Measurements from ENCODE around the gene BRD3OS. TPM values are rescaled to one million over a fixed set of nuclear protein-coding genes. Genes with fewer than 3 reads are reported as not detected.

BRD3OS gene
- total and polyA plus RNA-seq, 2 of the 4 experiments (the other 2 are of a cell fraction): 15.8 to 20.7 TPM

DNA sequence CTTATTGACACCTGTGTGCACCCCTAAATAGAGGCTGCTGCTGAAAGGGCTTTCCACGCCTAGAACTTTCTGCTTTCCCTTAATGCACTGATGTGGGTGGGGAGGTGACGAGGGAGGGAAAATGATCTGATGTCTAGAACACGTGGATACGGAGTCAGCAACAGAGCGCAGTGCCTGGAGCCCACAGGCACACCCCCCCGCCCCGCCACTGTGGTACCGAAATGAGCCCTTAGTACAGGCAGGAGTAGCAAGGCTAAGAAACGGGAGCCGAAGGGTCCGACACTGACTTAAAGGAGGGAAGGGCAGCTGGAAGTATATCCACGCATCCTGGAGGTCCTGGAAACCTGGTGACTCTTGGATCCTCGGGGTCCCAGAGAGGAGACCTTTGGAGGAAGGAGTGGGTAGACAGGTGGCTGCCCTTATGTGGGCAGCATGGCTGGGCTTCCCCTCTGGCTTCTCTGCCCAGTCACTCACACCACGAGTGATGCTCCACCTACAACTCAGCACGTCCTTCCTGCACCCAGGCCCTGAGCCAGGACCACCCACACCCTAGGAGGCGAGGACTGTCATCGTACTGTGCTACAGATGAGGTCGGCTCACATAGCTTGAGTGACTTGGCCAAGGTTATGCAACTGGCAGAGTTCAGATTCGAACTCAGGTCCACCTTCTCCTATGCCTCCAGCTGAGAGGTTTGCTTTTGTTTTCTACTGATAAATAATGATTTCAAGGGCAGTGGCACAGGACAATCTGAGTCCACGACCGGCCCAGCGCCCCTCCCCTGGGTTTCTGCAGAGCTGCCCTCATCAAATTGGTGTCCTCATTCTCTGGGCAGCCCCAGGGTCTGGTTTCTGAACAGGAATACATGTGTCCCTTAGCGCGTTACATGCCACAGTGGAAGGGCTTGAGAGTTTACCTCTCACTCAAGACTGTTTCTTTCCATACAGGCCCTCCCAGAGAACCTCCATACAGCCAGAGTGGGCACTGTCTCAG, 28.5 kb upstream of the BRD3OS start:
- Histone ChIP-seq H3K36me3 (ENCODE audit: control insufficient read depth, insufficient read depth, low read length) (no peaks in the 10 kb centered on the region), H3K9me1 (ENCODE audit: insufficient read depth, low read length) (0 out of 2 replicates have a peak, but pooled peaks cover 3% of the 10 kb centered on the region), H3K4me1 (ENCODE audit: control insufficient read depth, insufficient read depth, low read length) (peaks cover 8% of the 10 kb centered on the region; the same call in 1 of the 2 replicates), H4K91ac (ENCODE audit: insufficient read depth, low read depth, low read length) (no peak overlapping the region), H3K4ac (ENCODE audit: low read depth, low read length) (no peak overlapping the region), H4K8ac (ENCODE audit: low read depth in 2 of 2, low read length in 2 of 2) (no peak overlapping the region), H3K56ac (ENCODE audit: extremely low read depth, insufficient read depth, low read length) (no peak overlapping the region), H3K18ac (ENCODE audit: low read depth, low read length) (no peak overlapping the region), H3K27ac (ENCODE audit: insufficient read depth, low read length) (no peak overlapping the region), H3K9me3 (ENCODE audit: control insufficient read depth, insufficient read depth, low read length) (no peaks in the 10 kb centered on the region), H3K79me1 (ENCODE audit: low read depth in 1 of 2, low read length in 2 of 2) (peaks cover 0 to 16% of the 10 kb centered on the region in 2 experiments; a peak in 1 of 4 replicates), H3K23ac (ENCODE audit: low read depth, low read length) (no peak overlapping the region), H3K9ac (ENCODE audit: low read depth, low read length) (no peak overlapping the region), H2BK20ac (ENCODE audit: low read depth, low read length) (no peak overlapping the region), H2AK9ac (replicated peaks; ENCODE audit: low read depth, low read length, poor library complexity) (no peak overlapping the region), H2BK15ac (ENCODE audit: low read depth, low read length) (no peak overlapping the region), H2AFZ (replicated peaks; ENCODE audit: low read length, poor library complexity) (no peak overlapping the region), H3K27me3 (ENCODE audit: control insufficient read depth, insufficient read depth, low read length) (peaks cover 6% of the 10 kb centered on the region; the same call in 1 of the 2 replicates), H2AK5ac (ENCODE audit: low read depth, low read length) (no peak overlapping the region; the same call in 1 of the 2 replicates), H3K4me2 (ENCODE audit: low read depth, low read length) (no peak overlapping the region), H4K5ac (ENCODE audit: low read depth, low read length) (no peak overlapping the region), H2BK120ac (ENCODE audit: low read depth, low read length) (no peak overlapping the region), H4K20me1 (ENCODE audit: insufficient read depth, low read length) (peaks cover 11% of the 10 kb centered on the region), H3K14ac (replicated peaks; ENCODE audit: low read depth, low read length) (no peak overlapping the region), H3K4me3 (ENCODE audit: insufficient read depth, low read depth, low read length) (no peak overlapping the region), H2BK5ac (ENCODE audit: low read depth, low read length, poor library complexity, severe bottlenecking) (no peak overlapping the region)
- CTCF ChIA-PET: interaction anchor here (0.6 to 4.0 kb wide), 2 partner anchors 165 to 215 kb away, joined by 4 to 24 read pairs; no protein-coding TSS in a partner anchor
- POLR2A ChIA-PET (ENCODE audit: unreplicated experiment): no interaction called here
- in situ Hi-C loops (cut with MboI; ENCODE audit: low sequenced_read_pairs): loop anchor here (10.0 kb wide), 1 partner anchor 462 kb away; the partner anchor contains the start of gene ADAMTSL2
- TF ChIP-seq SMC3 (IDR thresholded peaks at IDR 0.05; ENCODE audit: low read depth, low read length) (no peak), FOS (IDR thresholded peaks at IDR 0.05; ENCODE audit: low read depth, low read length) (no peak), CEBPB (IDR thresholded peaks at IDR 0.05; ENCODE audit: low read depth, low read length) (peak; percentile 27; the same call in 1 of the 2 replicates)
- TF ChIP-seq, protein P1, sequence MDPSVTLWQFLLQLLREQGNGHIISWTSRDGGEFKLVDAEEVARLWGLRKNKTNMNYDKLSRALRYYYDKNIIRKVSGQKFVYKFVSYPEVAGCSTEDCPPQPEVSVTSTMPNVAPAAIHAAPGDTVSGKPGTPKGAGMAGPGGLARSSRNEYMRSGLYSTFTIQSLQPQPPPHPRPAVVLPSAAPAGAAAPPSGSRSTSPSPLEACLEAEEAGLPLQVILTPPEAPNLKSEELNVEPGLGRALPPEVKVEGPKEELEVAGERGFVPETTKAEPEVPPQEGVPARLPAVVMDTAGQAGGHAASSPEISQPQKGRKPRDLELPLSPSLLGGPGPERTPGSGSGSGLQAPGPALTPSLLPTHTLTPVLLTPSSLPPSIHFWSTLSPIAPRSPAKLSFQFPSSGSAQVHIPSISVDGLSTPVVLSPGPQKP (IDR thresholded peaks at IDR 0.05; ENCODE audit: borderline replicate concordance, low read depth, low read length): no peak
- DNase-seq (no peak), ATAC-seq (ENCODE audit: low read depth) (no peak)
- intact Hi-C loops (cut with micrococcal nuclease): no loop called here
- 70% methylated on average over 7 of the region's 24 CpGs; no CpG with 5 or more reads in 1 of the 2 experiments for WGBS, 2 experiments (ENCODE audit: extremely low coverage in 2 of 2, insufficient read length in 1 of 2)
- dilution Hi-C loops (cut with HindIII; ENCODE audit: low sequenced_read_pairs, unreplicated experiment): no loop called here
- BruUV-seq (replicated peaks): no TSS peak
